ENCODE data around the gene SETBP1.

Gene SETBP1

GRCh38 chr18:45102126-45102525 lies 421.4 kb downstream of the SETBP1 start:
- Histone ChIP-seq H3K9ac (ENCODE audit: low read length) (no peak overlapping the region), H2BK120ac (ENCODE audit: low read depth, low read length) (no peak overlapping the region), H3K9me3 (ENCODE audit: control insufficient read depth, low read length) (no peaks in the 10 kb centered on the region), H2AK5ac (ENCODE audit: low read length, severe bottlenecking) (no peak overlapping the region), H3K18ac (ENCODE audit: low read depth in 1 of 2, low read length in 2 of 2) (no peak overlapping the region), H2BK12ac (ENCODE audit: low read length in 2 of 2) (no peak overlapping the region), H3K4me2 (ENCODE audit: low read length, poor library complexity, severe bottlenecking) (no peak overlapping the region), H2AFZ (ENCODE audit: low read depth, low read length) (no peak overlapping the region), H3K27ac (ENCODE audit: low read length, poor library complexity, severe bottlenecking) (no peak overlapping the region), H3K79me1 (replicated peaks; ENCODE audit: low read length, poor library complexity, severe bottlenecking) (no peaks in the 10 kb centered on the region), H3K4ac (ENCODE audit: low read depth in 1 of 2, low read length in 2 of 2) (no peak overlapping the region), H3K14ac (ENCODE audit: low read length in 2 of 2) (no peak overlapping the region), H2BK15ac (ENCODE audit: low read depth, poor library complexity, severe bottlenecking) (no peak overlapping the region), H3K36me3 (ENCODE audit: control insufficient read depth in 1 of 2, insufficient read depth in 2 of 2, low read depth in 1 of 2, low read length in 2 of 2) (no peaks in the 10 kb centered on the region), H4K91ac (ENCODE audit: low read length) (no peak overlapping the region), H3K27me3 (ENCODE audit: control insufficient read depth in 1 of 2, insufficient read depth in 1 of 2, low read length in 2 of 2) (no peaks in the 10 kb centered on the region), H2BK5ac (ENCODE audit: low read depth, low read length, poor library complexity, severe bottlenecking) (no peak overlapping the region), H3K4me1 (ENCODE audit: control insufficient read depth, insufficient read depth, low read depth, low read length) (no peaks in the 10 kb centered on the region), H4K8ac (ENCODE audit: low read length) (no peak overlapping the region), H3K4me3 (ENCODE audit: insufficient read depth in 1 of 2, low read depth in 1 of 2, low read length in 2 of 2) (no peak overlapping the region), H3K23ac (ENCODE audit: low read length in 2 of 2) (no peak overlapping the region)
- DNase-seq = no peak
- 97% methylated on average over 1 of the region's 3 CpGs for WGBS

GRCh38 chr18:45102863-45103262 lies 422.2 kb downstream of the SETBP1 start:
- Histone ChIP-seq H2AFZ (ENCODE audit: low read depth, low read length) (no peak overlapping the region), H2BK15ac (ENCODE audit: low read depth, poor library complexity, severe bottlenecking) (no peak overlapping the region), H2BK5ac (ENCODE audit: low read depth, low read length, poor library complexity, severe bottlenecking) (no peak overlapping the region), H4K91ac (ENCODE audit: low read length) (no peak overlapping the region), H3K4ac (ENCODE audit: low read depth in 1 of 2, low read length in 2 of 2) (no peak overlapping the region), H3K4me2 (ENCODE audit: low read length, poor library complexity, severe bottlenecking) (no peak overlapping the region), H3K79me1 (replicated peaks; ENCODE audit: low read length, poor library complexity, severe bottlenecking) (no peaks in the 10 kb centered on the region), H3K9me3 (ENCODE audit: control insufficient read depth, low read length) (no peaks in the 10 kb centered on the region), H2AK5ac (ENCODE audit: low read length, severe bottlenecking) (no peak overlapping the region), H4K8ac (ENCODE audit: low read length) (no peak overlapping the region), H2BK120ac (ENCODE audit: low read depth, low read length) (no peak overlapping the region), H3K4me3 (ENCODE audit: insufficient read depth in 1 of 2, low read depth in 1 of 2, low read length in 2 of 2) (no peak overlapping the region), H3K27me3 (ENCODE audit: control insufficient read depth in 1 of 2, insufficient read depth in 1 of 2, low read length in 2 of 2) (no peaks in the 10 kb centered on the region), H3K23ac (ENCODE audit: low read length in 2 of 2) (no peak overlapping the region), H3K9ac (ENCODE audit: low read length) (no peak overlapping the region), H3K36me3 (ENCODE audit: control insufficient read depth in 1 of 2, insufficient read depth in 2 of 2, low read depth in 1 of 2, low read length in 2 of 2) (no peaks in the 10 kb centered on the region), H3K27ac (ENCODE audit: low read length, poor library complexity, severe bottlenecking) (no peak overlapping the region), H3K4me1 (ENCODE audit: control insufficient read depth, insufficient read depth, low read depth, low read length) (no peaks in the 10 kb centered on the region), H3K14ac (ENCODE audit: low read length in 2 of 2) (no peak overlapping the region), H2BK12ac (ENCODE audit: low read length in 2 of 2) (no peak overlapping the region), H3K18ac (ENCODE audit: low read depth in 1 of 2, low read length in 2 of 2) (no peak overlapping the region)
- WGBS = 93% methylated on average over 6 of the region's 6 CpGs
- DNase-seq = no peak

GRCh38 chr18:45103319-45104048 lies 422.8 kb downstream of the SETBP1 start:
- H2AFZ ChIP-seq (ENCODE audit: low read depth, low read length) = no peak overlapping the region
- no peak overlapping the region for H4K8ac ChIP-seq (ENCODE audit: low read length)
- no peaks in the 10 kb centered on the region for H3K79me1 ChIP-seq (replicated peaks; ENCODE audit: low read length, poor library complexity, severe bottlenecking)
- no peak overlapping the region for H2BK12ac ChIP-seq (ENCODE audit: low read length in 2 of 2)
- no peak overlapping the region for H3K23ac ChIP-seq (ENCODE audit: low read length in 2 of 2)
- no peak overlapping the region for H3K4me3 ChIP-seq (ENCODE audit: insufficient read depth in 1 of 2, low read depth in 1 of 2, low read length in 2 of 2)
- DNase-seq = no peak
- H3K9ac ChIP-seq (ENCODE audit: low read length) = no peak overlapping the region
- H3K27me3 ChIP-seq (ENCODE audit: control insufficient read depth in 1 of 2, insufficient read depth in 1 of 2, low read length in 2 of 2) = no peaks in the 10 kb centered on the region
- H2BK5ac ChIP-seq (ENCODE audit: low read depth, low read length, poor library complexity, severe bottlenecking) = no peak overlapping the region
- no peak overlapping the region for H4K91ac ChIP-seq (ENCODE audit: low read length)
- H2AK5ac ChIP-seq (ENCODE audit: low read length, severe bottlenecking) = no peak overlapping the region
- H3K4ac ChIP-seq (ENCODE audit: low read depth in 1 of 2, low read length in 2 of 2) = no peak overlapping the region
- no peaks in the 10 kb centered on the region for H3K36me3 ChIP-seq (ENCODE audit: control insufficient read depth in 1 of 2, insufficient read depth in 2 of 2, low read depth in 1 of 2, low read length in 2 of 2)
- no peak overlapping the region for H2BK120ac ChIP-seq (ENCODE audit: low read depth, low read length)
- H3K18ac ChIP-seq (ENCODE audit: low read depth in 1 of 2, low read length in 2 of 2) = no peak overlapping the region
- no peak overlapping the region for H3K27ac ChIP-seq (ENCODE audit: low read length, poor library complexity, severe bottlenecking)
- no peak overlapping the region for H2BK15ac ChIP-seq (ENCODE audit: low read depth, poor library complexity, severe bottlenecking)
- H3K4me2 ChIP-seq (ENCODE audit: low read length, poor library complexity, severe bottlenecking) = no peak overlapping the region
- H3K14ac ChIP-seq (ENCODE audit: low read length in 2 of 2) = no peak overlapping the region
- H3K9me3 ChIP-seq (ENCODE audit: control insufficient read depth, low read length) = no peaks in the 10 kb centered on the region
- WGBS = 71% methylated on average over 4 of the region's 5 CpGs
- H3K4me1 ChIP-seq (ENCODE audit: control insufficient read depth, insufficient read depth, low read depth, low read length) = no peaks in the 10 kb centered on the region

GRCh38 chr18:45104049-45104395 lies 423.3 kb downstream of the SETBP1 start:
- Histone ChIP-seq H3K4me2 (ENCODE audit: low read length, poor library complexity, severe bottlenecking) (no peak overlapping the region), H2AK5ac (ENCODE audit: low read length, severe bottlenecking) (no peak overlapping the region), H3K4me1 (ENCODE audit: control insufficient read depth, insufficient read depth, low read depth, low read length) (no peaks in the 10 kb centered on the region), H2BK5ac (ENCODE audit: low read depth, low read length, poor library complexity, severe bottlenecking) (no peak overlapping the region), H3K36me3 (ENCODE audit: control insufficient read depth in 1 of 2, insufficient read depth in 2 of 2, low read depth in 1 of 2, low read length in 2 of 2) (no peaks in the 10 kb centered on the region), H4K91ac (ENCODE audit: low read length) (no peak overlapping the region), H2BK120ac (ENCODE audit: low read depth, low read length) (no peak overlapping the region), H4K8ac (ENCODE audit: low read length) (no peak overlapping the region), H2AFZ (ENCODE audit: low read depth, low read length) (no peak overlapping the region), H3K27ac (ENCODE audit: low read length, poor library complexity, severe bottlenecking) (no peak overlapping the region), H3K4ac (ENCODE audit: low read depth in 1 of 2, low read length in 2 of 2) (no peak overlapping the region), H3K23ac (ENCODE audit: low read length in 2 of 2) (no peak overlapping the region), H2BK15ac (ENCODE audit: low read depth, poor library complexity, severe bottlenecking) (no peak overlapping the region), H3K27me3 (ENCODE audit: control insufficient read depth in 1 of 2, insufficient read depth in 1 of 2, low read length in 2 of 2) (no peaks in the 10 kb centered on the region), H3K14ac (ENCODE audit: low read length in 2 of 2) (no peak overlapping the region), H2BK12ac (ENCODE audit: low read length in 2 of 2) (no peak overlapping the region), H3K4me3 (ENCODE audit: insufficient read depth in 1 of 2, low read depth in 1 of 2, low read length in 2 of 2) (no peak overlapping the region), H3K79me1 (replicated peaks; ENCODE audit: low read length, poor library complexity, severe bottlenecking) (no peaks in the 10 kb centered on the region), H3K9ac (ENCODE audit: low read length) (no peak overlapping the region), H3K9me3 (ENCODE audit: control insufficient read depth, low read length) (no peaks in the 10 kb centered on the region), H3K18ac (ENCODE audit: low read depth in 1 of 2, low read length in 2 of 2) (no peak overlapping the region)
- WGBS = 63% methylated on average over 1 of the region's 1 CpG
- no peak for DNase-seq
